ENCODE results near the gene SEPTIN1.

SEPTIN1 gene, protein sequence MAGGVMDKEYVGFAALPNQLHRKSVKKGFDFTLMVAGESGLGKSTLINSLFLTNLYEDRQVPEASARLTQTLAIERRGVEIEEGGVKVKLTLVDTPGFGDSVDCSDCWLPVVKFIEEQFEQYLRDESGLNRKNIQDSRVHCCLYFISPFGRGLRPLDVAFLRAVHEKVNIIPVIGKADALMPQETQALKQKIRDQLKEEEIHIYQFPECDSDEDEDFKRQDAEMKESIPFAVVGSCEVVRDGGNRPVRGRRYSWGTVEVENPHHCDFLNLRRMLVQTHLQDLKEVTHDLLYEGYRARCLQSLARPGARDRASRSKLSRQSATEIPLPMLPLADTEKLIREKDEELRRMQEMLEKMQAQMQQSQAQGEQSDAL

DNA sequence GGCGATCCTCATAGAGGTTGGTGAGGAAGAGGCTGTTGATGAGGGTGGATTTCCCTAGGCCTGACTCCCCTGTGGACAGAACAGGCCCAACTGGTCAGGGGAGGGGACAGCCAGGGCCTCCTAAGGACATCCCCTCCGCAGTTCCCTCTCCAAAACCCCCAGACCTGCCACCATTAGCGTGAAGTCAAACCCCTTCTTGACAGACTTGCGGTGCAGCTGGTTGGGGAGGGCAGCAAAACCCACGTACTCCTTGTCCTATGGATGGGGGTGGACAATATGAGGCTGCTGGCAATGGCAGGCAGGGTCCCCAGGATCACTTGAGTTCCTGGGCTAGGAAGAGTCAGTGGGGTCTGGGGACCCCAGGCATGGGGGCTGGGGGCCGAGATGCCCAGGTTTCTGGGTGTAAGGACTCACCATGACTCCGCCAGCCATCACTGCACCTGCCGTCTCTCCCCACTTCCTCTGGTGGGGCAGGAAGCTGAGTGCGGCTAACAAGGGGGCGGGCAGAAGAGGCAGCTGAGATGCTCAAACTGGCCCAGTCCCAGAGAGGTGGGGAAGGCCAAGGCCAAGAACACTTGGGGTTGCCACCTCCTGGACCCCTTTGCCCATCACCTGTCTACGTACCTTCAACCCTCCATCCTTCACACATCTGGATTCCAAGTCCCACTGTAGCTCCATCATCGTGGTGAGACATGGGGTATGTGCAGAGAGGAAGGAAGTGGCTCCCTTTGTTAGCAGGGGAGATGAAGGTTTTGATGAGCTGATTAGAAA lies at the start of gene SEPTIN1:
Gene SEPTIN1, minus strand, starts transcription at position 451 of the 771 bp plus-strand sequence. Its CDS starts 19 bp downstream, at position 432.
- TF ChIP-seq, protein P1, sequence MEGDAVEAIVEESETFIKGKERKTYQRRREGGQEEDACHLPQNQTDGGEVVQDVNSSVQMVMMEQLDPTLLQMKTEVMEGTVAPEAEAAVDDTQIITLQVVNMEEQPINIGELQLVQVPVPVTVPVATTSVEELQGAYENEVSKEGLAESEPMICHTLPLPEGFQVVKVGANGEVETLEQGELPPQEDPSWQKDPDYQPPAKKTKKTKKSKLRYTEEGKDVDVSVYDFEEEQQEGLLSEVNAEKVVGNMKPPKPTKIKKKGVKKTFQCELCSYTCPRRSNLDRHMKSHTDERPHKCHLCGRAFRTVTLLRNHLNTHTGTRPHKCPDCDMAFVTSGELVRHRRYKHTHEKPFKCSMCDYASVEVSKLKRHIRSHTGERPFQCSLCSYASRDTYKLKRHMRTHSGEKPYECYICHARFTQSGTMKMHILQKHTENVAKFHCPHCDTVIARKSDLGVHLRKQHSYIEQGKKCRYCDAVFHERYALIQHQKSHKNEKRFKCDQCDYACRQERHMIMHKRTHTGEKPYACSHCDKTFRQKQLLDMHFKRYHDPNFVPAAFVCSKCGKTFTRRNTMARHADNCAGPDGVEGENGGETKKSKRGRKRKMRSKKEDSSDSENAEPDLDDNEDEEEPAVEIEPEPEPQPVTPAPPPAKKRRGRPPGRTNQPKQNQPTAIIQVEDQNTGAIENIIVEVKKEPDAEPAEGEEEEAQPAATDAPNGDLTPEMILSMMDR (IDR thresholded peaks at IDR 0.05; ENCODE audit: borderline replicate concordance, insufficient read depth, low read depth, low read length), result no peak
- H3K4me3 ChIP-seq (ENCODE audit: low read depth, low read length), result peak within 1 kb of the TSS; percentile 59

DNA sequence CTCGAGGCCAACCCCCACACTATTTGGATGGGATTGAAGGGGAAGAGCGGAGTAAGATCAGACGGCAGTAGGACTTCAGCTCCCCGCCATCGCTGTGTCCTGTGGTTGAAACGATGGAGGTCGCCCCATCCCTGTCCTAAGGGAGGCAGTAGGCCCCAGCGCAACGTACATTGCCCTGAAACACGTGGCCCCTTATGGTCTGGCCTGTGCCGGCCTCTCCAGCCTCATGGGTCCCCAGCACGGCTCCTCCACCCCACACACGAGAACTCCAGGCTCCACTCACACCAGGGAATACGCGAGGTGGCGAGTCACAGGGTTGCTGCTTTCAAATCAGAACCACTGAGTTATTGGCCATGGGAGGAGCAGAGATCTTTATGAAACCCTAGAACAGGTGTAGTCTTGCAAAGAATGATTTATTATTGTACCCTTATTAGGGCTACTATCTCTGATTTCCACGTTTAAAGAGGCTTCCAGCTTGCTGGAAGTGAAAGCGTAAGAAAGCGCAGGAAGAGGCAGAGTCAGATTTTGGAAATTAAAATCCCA lies 48.1 kb upstream of the SEPTIN1 start:
- TF ChIP-seq, protein P1 (IDR thresholded peaks at IDR 0.05; ENCODE audit: borderline replicate concordance, insufficient read depth, low read depth, low read length), result no peak

DNA sequence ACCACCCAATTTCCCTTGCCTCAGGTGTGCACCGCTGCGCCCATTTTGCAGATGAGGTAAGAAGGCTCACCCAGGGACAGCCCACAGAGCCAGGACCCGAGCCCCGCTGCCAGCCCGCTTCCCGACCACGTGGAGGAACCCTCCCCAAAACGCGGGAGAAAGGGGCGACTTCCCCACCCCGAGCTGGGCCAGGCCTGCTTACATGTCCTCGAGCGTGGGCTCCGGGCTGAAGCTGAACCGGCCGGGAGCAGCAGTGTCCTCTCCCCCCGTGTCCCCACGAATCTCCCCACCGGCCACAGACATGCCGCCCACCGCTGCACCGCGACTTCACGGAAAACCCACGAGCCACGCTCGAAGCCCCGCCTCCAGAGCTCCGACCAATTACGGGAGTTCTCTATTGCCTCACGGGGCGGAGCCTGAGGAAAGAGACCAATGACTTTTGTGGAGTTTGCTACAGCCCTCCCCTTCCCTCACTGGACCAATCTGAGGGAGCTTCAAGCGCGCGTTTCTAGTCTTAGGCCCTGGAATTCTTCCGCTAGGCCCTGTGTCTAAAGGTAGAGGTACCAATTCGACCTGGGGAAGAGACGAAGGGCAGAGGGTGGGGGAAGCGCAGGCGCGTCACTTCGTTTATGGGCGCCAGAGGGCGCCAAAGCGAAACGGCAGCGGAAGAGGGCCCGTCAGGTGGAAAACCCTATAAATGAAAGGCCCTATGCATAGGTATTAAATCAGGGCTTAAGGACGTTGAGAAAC lies 47.5 kb upstream of the SEPTIN1 start, which contains the start of gene DCTPP1:
Gene DCTPP1, minus strand, starts transcription at position 353 of the 750 bp plus-strand sequence. Its CDS starts 50 bp downstream, at position 303.
- peak within 1 kb of the TSS; percentile 74 for H3K4me3 ChIP-seq (ENCODE audit: low read depth, low read length)
- TF ChIP-seq, protein P1 (IDR thresholded peaks at IDR 0.05; ENCODE audit: borderline replicate concordance, insufficient read depth, low read depth, low read length), result peak; percentile 81

More for the DNA sequence above, 48.1 kb upstream of the SEPTIN1 start:
- no peak overlapping the region for H3K4me3 ChIP-seq (ENCODE audit: low read depth, low read length)

DNA sequence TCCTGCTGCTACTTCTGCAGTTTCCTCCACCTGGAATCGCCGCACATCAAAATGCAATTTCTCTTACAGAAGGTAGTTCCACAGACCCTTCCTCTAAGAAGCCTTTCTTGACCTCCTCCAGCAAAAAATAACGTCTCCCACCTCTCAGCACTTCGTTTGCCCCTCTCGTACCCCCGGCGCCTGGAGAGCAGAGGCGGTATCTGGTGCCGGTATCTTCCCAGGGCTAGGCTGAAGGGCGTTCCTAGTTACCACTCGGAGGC lies 47.0 kb upstream of the SEPTIN1 start:
- TF ChIP-seq, protein P1 (IDR thresholded peaks at IDR 0.05; ENCODE audit: borderline replicate concordance, insufficient read depth, low read depth, low read length), result no peak
- H3K4me3 ChIP-seq (ENCODE audit: low read depth, low read length), result peak overlapping the region; percentile 74

DNA sequence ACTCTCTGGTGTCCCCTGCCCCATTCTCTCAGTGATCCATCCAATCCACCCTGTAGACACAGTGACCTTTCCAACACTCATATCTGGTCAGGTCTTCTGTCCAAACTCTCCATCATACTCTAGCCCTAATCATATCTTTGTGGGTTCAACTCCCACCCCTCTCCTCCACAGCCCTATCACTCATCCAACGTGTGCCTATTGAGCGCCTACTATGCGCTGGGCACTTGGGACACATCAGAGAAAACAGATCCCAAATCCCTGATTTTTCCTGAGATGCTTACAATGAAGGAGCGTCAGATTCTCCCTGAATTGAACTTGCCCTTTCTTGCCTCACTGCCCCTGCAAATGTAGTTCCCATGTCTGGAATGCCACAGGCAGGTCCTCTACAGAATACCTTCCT lies 45.7 kb upstream of the SEPTIN1 start:
- no peak overlapping the region for H3K4me3 ChIP-seq (ENCODE audit: low read depth, low read length)
- TF ChIP-seq, protein P1 (IDR thresholded peaks at IDR 0.05; ENCODE audit: borderline replicate concordance, insufficient read depth, low read depth, low read length), result no peak

DNA sequence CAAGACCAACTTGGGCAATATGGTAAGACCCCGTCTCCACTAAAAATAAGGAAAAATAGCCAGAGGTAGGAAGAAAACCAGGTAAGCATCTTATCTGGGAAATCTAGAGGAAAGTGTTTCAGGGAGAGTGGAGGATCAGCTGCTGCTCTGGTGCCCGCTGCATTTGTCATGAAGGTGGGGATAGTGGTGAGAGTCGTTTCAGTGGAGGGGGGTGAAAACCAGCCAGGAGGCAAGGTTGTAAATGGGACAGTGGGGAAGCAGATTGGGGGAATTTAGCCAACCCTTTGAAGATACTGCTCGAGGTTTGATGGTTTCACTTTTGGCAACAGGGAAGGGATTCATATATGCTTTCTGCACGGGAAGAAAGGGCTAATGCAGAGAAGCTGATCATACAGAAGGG lies 38.6 kb upstream of the SEPTIN1 start:
- TF ChIP-seq, protein P1 (IDR thresholded peaks at IDR 0.05; ENCODE audit: borderline replicate concordance, insufficient read depth, low read depth, low read length), result no peak
- H3K4me3 ChIP-seq (ENCODE audit: low read depth, low read length), result no peak overlapping the region

All from GM12875 (cell line).